Right hindlimb (tissue), 1 donor: ENCODE results near the gene POTEI.
"Not testable (repeated sequence)": the region's sequence is repeated elsewhere in the genome, so short reads cannot be mapped to it uniquely, and the experiment has no call there.

ENCODE experiments used
- DNase-seq: peaks from one replicate; pipeline ENCODE4 v3.0.0-alpha.2; 2018

The POTEI gene

DNA sequence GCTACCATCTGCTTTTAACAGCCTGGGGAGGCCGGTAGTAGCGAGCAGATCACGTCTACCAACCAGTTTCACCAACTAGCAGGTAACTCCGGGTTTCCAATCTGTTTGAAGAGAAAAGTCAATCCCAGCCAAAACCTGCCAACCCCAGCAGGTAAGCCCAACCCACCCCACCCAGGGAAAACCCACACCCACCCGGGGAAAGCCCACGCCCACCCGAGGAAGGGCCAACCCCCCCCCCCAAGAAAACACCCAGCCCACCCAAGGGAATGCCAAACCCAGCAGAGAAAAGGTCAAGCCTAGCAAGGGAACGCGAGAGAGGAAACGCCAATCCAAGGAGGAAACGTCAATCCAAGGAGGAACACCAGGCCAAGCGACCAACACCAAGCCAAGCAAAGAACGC lies at the start of gene POTEI:
TSS of gene POTEI (minus strand) at position 101 of the 400 bp plus-strand sequence. CDS start at position 8, 93 bp downstream.
- DNase-seq, result not testable (repeated sequence)

DNA sequence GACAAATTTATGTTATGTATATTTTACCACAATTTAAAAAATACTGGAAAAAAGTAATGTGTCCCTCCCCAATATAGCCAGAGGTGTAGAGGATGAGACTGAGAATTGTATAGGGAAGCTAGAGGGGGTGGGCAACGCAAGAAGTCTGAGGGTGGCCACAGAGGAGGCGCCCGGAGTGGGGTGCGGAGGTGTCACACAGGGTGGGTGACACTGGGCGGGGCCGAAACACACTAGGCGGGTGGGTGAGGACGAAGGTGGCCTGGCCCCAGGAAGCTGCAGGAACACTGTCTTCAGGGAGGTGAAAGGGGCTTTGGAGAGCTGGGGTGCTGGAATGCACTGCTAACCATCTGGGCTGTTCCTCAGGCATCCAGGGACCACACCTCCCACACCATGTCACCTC lies 47.3 kb upstream of the POTEI start:
- DNase-seq, result not testable (repeated sequence)

DNA sequence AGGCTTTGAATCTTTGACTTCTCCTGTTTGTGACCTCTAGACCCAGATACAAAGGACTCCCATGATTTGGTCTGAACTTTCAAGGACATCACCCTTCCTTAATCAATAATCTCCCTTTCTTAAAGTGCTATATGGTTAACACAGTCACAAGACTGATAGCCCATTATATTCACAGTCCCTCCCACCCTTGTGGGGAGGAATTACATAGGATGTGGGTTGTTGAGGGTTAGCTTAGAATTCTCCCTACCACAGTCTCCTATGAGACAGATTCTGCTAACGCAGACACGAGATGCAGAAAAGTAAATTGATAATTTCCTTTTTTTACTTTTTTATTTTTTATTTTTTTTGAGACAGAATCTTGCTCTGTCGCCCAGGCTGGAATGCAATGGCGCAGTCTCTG lies 45.0 kb upstream of the POTEI start:
- not testable (repeated sequence) for DNase-seq

DNA sequence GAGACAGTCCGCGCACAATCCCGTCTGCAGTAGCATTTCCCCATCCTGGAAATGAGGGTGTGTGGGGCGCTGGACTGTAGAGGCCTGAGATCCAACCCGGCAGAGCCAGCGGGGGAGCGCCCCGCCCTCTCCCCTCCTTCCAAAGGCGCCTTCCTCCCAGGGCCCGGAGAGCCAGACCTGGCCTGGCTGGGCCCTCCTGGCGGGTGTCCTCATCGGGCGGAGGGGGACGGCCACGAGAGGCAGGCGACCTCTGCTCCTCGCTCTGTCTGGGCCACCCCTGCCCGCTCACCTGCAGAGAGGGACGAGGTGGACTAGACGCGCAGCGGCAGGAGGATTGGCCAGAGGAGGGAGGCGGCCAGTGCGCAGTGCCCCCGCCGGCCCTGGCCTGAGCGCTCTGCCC lies 40.3 kb upstream of the POTEI start:
- DNase-seq, result not testable (repeated sequence)

DNA sequence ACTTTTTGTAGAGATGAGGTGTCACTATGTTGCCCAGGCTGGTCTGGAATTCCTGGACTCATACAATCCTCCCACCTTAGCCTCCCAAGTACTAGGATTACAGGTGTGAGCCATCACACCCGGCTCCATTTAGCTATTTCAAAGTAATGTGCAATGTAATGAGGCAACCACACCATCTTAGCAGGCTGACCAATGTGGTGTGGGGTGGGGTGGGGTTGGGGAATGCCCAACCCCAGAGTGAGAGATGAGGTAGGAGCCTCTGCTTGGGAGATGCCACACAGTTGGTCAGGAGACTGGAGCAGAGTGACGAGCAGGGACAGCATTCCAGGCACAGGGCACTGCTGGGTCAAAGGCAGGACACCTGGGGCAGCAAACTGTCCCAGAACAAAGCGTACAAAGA lies 39.3 kb upstream of the POTEI start:
- DNase-seq, result not testable (repeated sequence)

DNA sequence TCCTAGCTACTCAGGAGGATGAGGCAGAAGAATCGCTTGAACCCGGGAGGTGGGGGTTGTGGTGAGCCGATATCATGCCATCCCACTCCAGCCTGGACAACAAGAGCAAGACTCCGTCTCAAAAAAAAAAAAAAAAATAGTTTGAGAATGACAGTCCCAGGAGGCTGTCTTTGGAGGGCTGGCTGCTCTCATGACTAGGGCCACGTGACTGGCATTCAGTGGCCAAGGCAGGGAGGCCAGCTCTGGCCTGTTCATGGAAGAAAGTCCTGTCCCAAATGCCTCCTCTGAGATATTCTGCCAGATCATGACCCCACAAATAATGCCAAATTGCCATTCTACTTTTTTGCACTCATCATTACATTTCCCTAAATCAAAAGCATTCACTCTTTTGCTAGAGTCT lies 35.9 kb upstream of the POTEI start:
- not testable (repeated sequence) for DNase-seq

DNA sequence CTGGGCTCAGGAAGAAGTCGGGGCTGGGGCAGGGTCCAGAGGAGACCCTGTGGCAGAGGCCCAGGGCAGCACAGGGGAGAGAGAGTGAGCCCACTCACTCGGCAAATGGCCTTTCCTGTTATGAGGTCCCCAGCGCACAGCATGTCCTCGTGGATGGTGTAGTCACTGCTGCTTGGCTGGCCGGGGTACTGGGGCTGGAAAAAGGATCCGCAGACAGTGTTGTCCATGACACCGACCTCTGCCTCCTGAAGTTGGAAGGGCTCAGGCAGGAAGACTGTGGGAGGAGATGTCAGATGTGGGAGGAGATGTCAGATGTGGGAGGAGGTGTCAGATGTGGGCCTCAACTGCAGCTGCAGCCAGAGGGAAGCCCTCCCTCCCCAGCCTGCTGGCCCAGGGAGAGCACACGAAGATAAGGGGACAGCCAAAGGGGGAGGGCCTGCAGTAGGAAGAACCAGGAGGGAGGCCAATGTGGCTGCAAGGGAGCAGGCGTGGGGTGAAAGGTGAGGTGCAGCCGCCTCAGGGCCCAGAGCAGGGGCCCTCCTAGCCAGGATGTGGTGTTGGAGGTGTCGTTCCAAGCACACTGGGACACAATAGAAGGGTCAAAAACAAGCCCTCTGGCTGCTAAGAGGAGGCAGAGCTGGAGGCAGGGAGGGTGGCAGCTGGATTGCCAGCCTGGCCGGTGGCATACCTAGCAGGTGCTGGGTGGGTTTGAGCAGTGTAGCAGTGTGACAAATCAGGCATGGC lies 34.8 kb upstream of the POTEI start:
- DNase-seq, result not testable (repeated sequence)

DNA sequence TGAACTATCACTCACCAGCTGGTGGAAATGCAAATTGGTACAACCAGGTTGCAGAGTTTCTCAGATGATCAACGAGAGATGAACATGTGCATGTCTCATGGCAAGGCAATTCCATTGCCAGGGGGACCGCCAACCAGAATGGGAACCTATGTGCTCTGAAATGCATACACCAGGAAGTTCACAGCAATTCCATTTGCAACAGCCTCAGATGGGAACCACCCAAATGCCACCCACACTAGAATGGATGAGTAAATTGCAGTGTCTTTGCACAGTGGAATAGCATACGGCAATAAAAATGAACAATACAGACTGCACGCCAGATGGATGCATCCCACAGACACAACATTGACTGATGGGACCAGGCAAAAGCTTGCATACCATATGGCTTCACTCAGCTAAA lies 33.7 kb upstream of the POTEI start:
- DNase-seq, result not testable (repeated sequence)

DNA sequence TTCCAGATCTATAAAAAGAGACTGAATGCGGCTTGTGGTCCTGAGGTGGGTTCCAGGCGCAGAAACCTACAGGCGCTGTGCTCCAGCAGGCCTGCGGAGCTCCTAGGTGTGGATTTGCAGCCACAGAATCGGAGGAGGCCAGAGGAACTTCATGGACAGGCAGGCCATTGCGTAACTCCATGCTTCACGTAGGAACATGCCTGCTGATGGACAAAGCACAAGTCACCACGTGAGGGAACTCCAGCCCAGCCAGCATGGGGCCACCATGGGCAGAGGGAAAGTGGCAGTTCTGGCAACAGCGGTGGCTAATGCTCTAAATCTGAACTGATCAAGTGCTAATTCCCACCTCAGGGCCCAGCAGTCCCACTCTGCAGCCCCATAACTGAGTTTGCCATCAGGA lies 29.1 kb upstream of the POTEI start:
- DNase-seq, result not testable (repeated sequence)

DNA sequence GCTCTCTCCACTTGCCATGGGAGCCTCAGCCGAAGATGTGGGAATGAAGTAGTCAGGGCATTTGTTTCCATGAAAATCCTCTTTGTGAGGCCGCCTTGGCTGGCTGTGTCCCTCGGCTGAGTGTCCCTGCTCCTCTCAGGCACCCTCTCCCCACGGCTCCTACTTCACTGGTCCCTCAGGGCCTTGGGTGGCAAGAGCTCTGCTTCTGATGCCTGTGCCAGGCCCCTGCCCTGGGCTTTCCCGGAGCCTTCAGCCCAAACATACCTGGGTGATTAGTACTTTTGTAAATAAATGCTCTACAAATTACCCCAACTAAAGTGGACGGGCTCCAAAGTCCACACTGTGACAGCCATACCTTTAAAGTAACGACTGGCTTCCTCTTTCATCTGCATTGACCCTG lies 27.5 kb upstream of the POTEI start:
- not testable (repeated sequence) for DNase-seq

DNA sequence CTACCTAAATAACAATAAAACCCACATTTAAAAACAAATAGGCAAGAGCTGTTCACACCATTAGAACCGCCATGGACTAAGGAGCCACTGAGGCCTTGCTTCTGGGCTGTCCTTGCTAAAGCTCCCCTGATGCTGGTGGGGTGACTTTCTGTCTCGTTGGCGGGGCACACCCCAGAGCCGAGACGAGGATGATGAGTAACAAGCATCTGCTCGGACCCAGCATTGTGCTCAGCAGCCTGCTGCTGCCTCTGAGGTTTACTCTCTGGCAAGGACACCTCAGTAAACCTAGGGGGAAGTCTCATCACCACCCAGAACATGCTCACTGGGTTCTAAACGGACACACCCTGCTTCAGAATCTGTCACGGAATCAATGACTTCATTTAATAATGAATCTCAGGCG lies 22.5 kb upstream of the POTEI start:
- DNase-seq, result not testable (repeated sequence)

DNA sequence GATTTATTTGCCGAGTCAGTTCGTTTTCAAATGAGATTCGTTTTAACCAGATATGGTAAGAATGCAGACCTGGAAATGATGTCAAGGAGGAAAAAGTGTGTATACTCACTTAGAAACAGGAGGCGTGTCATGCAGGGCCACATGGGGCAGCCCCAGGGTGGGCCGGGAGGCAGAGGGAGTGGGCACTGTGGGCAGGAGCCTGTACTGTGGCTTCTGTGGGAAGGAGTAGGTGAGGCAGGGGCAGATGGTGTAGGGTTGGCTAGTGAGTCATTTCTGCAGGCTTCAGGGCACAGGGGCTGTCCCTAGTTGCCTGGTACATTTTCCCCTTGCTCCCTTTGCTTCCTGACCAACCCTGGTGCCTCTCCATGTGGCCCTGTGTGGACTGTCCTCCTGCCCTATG lies 22.1 kb upstream of the POTEI start:
- DNase-seq, result not testable (repeated sequence)

DNA sequence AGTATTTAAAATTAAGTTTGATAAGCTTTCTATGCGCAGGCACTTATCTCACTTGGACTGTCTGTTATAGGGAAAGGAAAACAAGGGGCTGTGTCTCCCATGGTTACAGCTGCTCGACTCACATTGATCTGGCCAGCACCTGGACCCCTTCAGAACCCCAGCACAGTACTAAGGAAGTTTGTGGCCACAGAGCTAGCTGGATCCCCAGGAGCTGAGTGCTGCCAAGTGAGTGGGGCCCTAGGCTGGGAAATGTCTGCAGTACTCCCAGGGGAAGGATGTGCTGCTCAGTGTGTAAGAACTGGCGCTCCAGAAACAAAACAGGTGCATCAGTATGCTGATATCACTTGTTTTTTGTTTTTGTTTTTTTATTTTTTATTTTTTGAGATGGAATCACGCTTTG lies 21.1 kb upstream of the POTEI start:
- DNase-seq, result not testable (repeated sequence)

DNA sequence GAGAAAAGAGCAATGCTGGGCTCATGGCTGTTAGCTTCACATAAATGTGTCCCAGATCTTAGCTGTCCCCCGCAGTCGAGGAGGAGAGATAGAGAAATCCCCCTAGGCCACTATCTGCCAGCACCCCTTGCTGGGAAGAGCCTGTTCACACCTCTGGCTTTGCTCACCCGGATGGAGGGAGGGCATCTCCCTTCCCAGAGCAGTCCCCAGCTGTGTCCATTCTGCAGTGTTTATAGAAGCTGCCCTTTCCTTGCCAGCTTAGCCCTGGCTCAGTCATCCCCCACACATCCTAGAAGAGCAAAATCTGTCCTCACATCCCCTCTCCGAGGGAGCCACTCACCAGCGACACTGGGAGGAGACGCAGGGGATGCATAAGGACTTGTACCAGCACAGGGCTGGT lies 20.4 kb upstream of the POTEI start:
- not testable (repeated sequence) for DNase-seq

DNA sequence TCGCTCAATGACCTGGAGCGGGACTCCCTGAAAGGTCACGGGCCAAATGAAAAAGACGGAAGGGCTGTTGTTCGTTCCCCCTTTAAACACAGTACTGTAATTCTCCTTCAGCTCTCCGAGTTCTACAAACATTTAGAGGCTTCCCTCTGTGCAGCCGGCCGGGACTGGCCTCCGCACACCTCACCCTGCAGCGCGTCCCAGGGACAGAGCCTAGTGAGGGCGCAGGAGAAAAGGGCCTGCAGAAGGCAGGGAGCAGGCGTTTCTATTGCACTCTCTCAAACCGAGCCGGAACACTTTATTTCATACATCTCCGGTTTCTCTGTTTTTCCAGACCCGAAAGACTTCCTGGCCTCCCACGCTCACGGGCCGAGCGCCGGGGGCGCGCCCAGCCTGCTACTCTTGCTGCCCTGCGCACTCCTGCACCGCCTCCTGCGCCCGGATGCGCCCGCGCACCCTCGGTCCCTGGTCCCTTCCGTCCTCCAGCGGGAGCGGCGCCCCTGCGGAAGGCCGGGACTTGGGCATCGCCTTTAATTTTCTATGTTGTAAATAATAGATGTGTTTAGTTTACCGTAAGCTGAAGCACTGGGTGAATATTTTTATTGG lies 18.3 kb upstream of the POTEI start:
- not testable (repeated sequence) for DNase-seq

DNA sequence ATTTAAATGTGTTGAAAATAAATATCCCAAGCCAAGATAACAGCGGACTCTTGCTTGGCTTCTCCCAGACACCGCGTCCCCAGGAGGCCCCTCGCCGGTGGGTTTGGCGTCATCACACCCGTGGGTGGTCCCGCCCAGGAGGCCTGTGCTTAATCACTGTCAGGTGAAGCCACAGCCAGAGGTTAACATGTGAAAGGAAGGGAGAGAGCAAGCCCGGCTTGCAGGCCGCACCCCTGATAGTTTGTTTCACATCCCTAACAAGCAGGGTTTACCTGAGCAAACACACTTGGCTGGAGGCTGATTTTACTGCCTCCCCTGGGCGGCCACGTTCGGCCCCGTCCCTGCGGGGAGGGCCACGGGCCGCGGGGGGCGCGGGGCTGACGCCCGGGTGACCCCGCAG lies 13.3 kb upstream of the POTEI start:
- not testable (repeated sequence) for DNase-seq

DNA sequence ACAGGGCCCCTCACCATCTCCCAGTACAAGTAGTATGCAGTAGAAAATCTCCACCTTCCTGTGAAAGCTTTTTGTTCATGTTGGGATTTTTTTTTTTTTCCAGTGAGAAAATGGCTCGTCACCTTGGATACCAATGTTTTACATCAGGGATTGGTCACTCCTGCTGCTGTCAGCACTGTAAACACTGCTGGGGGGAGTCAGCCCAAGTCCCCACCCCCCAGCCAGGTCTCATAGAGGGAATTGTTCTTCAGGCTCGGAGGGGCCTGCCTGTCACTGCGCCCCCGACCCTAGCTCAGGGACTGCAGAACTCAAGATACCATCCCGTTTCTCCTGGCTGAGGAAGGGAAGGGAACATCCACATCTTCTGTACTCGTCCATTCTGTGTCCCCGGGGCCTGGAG lies 11.9 kb upstream of the POTEI start, which contains the start of gene CFC1B:
TSS of gene CFC1B (plus strand) at position 231 of the 400 bp plus-strand sequence. CDS start 263 bp downstream, outside the sequence.
- not testable (repeated sequence) for DNase-seq

DNA sequence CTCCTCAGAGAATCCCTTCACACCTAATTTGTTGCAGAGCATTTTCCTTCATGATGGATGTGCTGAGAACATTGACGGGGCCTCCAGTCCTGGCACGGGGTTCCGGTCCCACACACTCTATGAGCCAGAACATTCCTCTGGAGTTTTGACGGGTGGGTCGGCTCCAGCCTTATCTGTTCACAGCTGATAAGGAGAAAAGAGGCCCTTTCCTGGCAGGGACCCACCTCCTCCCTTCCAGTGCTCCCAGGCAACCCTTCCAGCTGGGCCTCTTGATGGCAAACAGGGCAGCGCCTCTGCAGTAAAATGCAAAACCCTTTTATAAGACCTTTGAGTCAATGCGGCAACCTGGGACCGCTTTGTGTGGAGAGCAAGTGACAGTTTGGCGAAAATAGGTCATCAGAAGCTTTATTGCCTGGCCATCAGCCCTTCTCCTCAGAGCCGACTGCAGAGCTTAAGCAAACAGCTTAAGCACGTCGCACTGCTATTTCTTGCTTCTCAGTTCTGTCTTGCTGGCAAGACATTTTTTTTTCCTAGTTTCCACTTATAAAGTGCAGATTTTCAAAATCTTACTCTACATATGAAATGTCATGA lies 9.5 kb upstream of the POTEI start:
- not testable (repeated sequence) for DNase-seq

DNA sequence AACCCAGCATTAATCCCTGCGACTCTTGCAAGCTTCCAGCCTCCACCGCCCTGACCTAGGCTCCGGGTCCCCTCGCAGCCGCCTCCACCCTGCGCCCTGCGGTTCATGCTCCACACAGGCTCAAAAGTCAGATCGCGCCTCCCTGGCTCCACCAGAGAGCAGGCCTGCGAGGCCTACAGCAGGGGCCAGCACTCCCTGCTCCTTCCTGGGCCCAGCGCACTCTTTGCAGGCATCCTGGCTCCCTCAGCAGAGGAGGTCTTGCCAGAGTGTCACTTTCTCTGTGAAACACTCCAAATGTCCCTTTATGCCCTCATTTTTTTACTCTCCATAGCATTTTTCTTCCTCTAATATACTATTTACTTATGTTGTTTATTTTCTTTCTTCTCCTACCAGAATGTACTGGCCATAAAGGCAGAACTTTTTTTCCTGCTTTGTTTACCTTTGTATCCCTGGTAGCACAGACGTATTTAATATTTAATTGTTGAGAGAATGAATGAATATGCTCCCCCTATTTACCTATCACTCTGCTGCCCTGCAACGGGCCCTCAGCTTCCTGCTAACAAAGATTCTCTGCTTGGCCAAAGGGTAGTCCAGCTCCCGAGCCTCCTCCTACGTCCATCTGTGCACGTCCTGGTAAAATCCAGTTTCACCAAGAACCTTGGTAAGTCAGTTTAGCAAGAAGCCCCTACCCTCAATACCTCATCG lies 2.8 kb upstream of the POTEI start:
- not testable (repeated sequence) for DNase-seq

DNA sequence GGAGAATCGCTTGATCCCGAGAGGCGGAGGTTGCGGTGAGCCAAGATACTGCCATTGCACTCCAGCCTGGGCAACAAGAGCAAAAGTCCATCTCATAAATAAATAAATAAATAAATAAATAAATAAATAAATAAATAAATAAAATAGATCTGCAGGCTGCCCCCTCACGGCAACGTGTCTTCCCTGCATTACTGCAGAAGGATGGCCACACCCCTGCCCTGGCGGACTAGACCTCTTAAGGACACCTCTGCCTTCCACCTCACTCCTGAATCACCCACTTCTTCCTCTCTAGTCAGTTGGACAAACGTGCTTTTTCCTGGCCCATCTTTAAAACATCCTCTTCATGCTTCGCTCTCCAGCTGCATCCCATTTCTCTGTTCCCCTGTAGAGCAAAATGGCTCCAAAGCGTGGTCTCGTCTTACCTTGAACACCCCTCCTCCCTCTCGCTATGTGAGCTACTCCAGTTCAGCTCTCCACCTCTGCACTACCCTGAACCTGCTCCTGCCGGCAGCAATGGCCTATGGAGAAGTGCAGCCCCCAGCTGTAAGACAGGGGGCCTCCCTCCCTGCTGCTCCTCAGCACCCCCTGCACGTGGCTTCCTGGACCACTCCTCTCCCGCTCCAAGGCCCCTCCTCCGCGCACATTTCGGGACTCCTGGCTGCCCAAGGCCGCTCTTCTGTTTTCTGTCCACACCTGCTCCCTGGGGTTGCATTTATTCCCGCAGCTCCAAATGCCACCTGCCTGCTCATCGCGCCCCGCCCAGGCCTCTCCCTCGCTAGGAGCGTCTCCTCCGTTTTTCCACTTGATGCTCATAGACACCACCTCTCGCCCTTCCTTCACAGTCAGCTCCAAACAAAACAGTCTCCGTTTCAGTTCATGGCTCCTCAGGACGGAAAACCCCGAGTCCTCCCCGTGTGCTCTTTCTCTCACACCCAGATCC lies 1.9 kb upstream of the POTEI start:
- DNase-seq, result not testable (repeated sequence)

DNA sequence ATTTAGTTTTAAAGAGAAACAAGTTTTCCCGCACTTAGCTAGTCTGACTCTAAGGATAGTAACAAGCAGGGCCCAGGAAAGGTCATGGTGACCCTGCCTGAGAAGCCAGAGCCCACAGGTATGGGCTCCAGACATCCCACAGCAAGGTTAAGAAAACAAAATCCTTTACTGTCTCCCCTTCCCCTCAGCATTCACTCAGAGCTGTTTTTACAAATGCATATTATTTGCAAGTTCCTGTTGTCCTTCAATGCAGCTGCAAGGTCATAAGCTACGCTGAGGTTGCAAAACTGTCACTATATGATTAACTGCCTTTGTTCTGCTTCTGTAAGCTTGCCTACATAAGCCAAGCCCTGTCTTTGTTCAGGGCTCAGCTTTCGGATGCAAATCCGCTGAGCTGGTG lies 18.1 kb downstream of the POTEI start:
- DNase-seq, result not testable (repeated sequence)

DNA sequence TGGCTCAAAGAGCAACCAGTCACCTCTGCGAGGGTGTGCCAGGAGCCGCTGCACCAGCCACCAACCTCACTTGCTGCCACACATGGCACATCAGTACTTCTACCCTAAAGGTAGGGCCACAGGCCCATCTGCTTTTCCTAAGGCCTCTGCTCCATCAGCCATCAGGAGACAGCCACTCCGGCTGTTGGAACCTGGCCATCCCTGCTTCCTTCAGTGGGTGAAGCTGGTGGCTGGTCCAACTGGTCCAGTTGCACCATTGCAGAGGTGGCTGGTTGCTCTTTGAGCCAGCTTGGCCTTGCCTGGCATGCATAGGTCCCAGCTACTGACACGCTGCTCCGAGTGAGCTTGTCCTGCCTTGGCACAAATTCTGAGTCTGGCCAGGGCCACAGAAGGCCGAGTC lies 53.7 kb downstream of the POTEI start:
- peak; percentile 1 for DNase-seq
